ENCODE measurements around the gene AIG1.

DNA sequence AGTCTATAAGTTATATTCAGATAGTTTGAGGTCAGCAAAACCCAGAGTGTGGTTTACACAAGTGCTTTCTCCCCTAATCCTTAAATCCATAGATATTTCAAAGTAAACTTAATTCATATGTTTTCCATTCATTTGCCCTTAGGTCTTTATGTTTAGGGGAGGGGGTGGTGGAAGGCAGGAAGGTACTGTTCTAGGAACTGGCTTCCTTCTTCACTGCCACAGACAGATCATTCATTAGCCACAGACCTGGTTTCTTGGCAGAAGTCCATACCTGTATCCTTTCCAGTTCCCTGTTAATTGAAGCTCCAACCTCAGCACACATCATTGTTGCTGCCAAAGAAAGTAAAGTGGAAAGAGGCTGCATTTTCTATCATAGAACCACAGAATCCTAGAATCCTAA lies 123.0 kb downstream of the AIG1 start:
- no peak for TF ChIP-seq GATA2 (IDR thresholded peaks at IDR 0.05; ENCODE audit: low read depth, low read length)
- no peak for TF ChIP-seq GATA3 (IDR thresholded peaks at IDR 0.05; ENCODE audit: low read depth, low read length)
